ENCODE results near the gene SPHKAP. TPM values are rescaled to one million over a fixed set of nuclear protein-coding genes. Genes with fewer than 3 reads are reported as not detected.

The SPHKAP gene
- total and polyA plus RNA-seq, 2 of the 4 experiments (the other 2 are of a cell fraction) = not detected

GRCh38 chr2:228023619-228024018, 157.9 kb downstream of the SPHKAP start:
- Histone ChIP-seq H2AK5ac (ENCODE audit: low read depth, low read length) (no peak overlapping the region), H3K23ac (ENCODE audit: low read depth, low read length) (no peak overlapping the region), H3K18ac (ENCODE audit: low read depth, low read length) (no peak overlapping the region), H3K9me3 (ENCODE audit: control insufficient read depth, insufficient read depth, low read length) (peaks cover 13% of the 10 kb centered on the region), H3K4ac (ENCODE audit: low read depth, low read length) (no peak overlapping the region), H2BK20ac (ENCODE audit: low read depth, low read length) (no peak overlapping the region), H3K56ac (ENCODE audit: extremely low read depth, insufficient read depth, low read length) (no peak overlapping the region), H3K4me3 (ENCODE audit: insufficient read depth, low read depth, low read length) (no peak overlapping the region), H4K8ac (ENCODE audit: low read depth in 2 of 2, low read length in 2 of 2) (no peak overlapping the region), H2AFZ (replicated peaks; ENCODE audit: low read length, poor library complexity) (no peak overlapping the region), H4K20me1 (ENCODE audit: insufficient read depth, low read length) (no peaks in the 10 kb centered on the region), H3K36me3 (ENCODE audit: control insufficient read depth, insufficient read depth, low read length) (no peaks in the 10 kb centered on the region), H3K4me2 (ENCODE audit: low read depth, low read length) (no peak overlapping the region), H2BK5ac (ENCODE audit: low read depth, low read length, poor library complexity, severe bottlenecking) (no peak overlapping the region), H3K27ac (ENCODE audit: insufficient read depth, low read length) (no peak overlapping the region), H3K79me1 (ENCODE audit: low read depth in 1 of 2, low read length in 2 of 2) (no peaks in the 10 kb centered on the region), H3K4me1 (ENCODE audit: control insufficient read depth, insufficient read depth, low read length) (no peaks in the 10 kb centered on the region), H4K91ac (ENCODE audit: insufficient read depth, low read depth, low read length) (no peak overlapping the region), H2AK9ac (replicated peaks; ENCODE audit: low read depth, low read length, poor library complexity) (no peak overlapping the region), H3K9ac (ENCODE audit: low read depth, low read length) (no peak overlapping the region), H2BK15ac (ENCODE audit: low read depth, low read length) (no peak overlapping the region), H2BK120ac (ENCODE audit: low read depth, low read length) (no peak overlapping the region), H3K27me3 (ENCODE audit: control insufficient read depth, insufficient read depth, low read length) (no peaks in the 10 kb centered on the region), H4K5ac (ENCODE audit: low read depth, low read length) (no peak overlapping the region), H3K14ac (replicated peaks; ENCODE audit: low read depth, low read length) (no peak overlapping the region), H3K9me1 (ENCODE audit: insufficient read depth, low read length) (no peaks in the 10 kb centered on the region)
- WGBS, 2 experiments (ENCODE audit: extremely low coverage in 2 of 2, insufficient read length in 1 of 2) = no CpG with 5 or more reads among the region's 6 CpGs
- intact Hi-C loops (cut with micrococcal nuclease) = no loop called here
- ChIA-PET CTCF (no interaction called here), POLR2A (ENCODE audit: unreplicated experiment) (no interaction called here)
- no peak for DNase-seq
- no peak for ATAC-seq (ENCODE audit: low read depth)
- no peak for TF ChIP-seq RCOR1 (IDR thresholded peaks at IDR 0.05; ENCODE audit: insufficient replicate concordance, low read length)
- TF ChIP-seq MAZ (IDR thresholded peaks at IDR 0.05; ENCODE audit: borderline replicate concordance, low read depth, low read length) = no peak
- TF ChIP-seq FOS (IDR thresholded peaks at IDR 0.05; ENCODE audit: low read depth, low read length) = no peak
- TF ChIP-seq SMC3 (IDR thresholded peaks at IDR 0.05; ENCODE audit: low read depth, low read length) = no peak
- no peak for TF ChIP-seq RFX5 (IDR thresholded peaks at IDR 0.05; ENCODE audit: low read depth, low read length)
- no peak for TF ChIP-seq CHD1 (IDR thresholded peaks at IDR 0.05; ENCODE audit: low read depth, low read length)
- TF ChIP-seq USF2 (IDR thresholded peaks at IDR 0.05; ENCODE audit: low read depth, low read length) = no peak
- no peak for TF ChIP-seq MXI1 (IDR thresholded peaks at IDR 0.05; ENCODE audit: borderline replicate concordance, low read depth, low read length)
- TF ChIP-seq RAD21 (IDR thresholded peaks at IDR 0.05; ENCODE audit: low read length) = no peak
- no peak for TF ChIP-seq ELK1 (IDR thresholded peaks at IDR 0.05; ENCODE audit: borderline replicate concordance, low read depth, low read length)
- no peak for TF ChIP-seq BHLHE40 (IDR thresholded peaks at IDR 0.05; ENCODE audit: low read depth, low read length)
- no peak for TF ChIP-seq MAFK (IDR thresholded peaks at IDR 0.05; ENCODE audit: low read depth, low read length)
- TF ChIP-seq POLR2A (IDR thresholded peaks at IDR 0.05; ENCODE audit: low read depth, low read length) = no peak
- TF ChIP-seq CTCF (conservative IDR thresholded peaks at IDR 0.05; ENCODE audit: low read depth, low read length) = no peak
- no peak for TF ChIP-seq NFE2L2 (IDR thresholded peaks at IDR 0.05; ENCODE audit: low read depth, low read length)
- no peak for TF ChIP-seq CEBPB (IDR thresholded peaks at IDR 0.05; ENCODE audit: low read depth, low read length)
- dilution Hi-C loops (cut with HindIII; ENCODE audit: low sequenced_read_pairs, unreplicated experiment) = no loop called here
- in situ Hi-C loops (cut with MboI; ENCODE audit: low sequenced_read_pairs) = no loop called here
- no TSS peak for BruUV-seq (replicated peaks)

Data from IMR-90 (cell line).